ENCODE data around the gene C1QTNF6. TPM values are rescaled to one million over a fixed set of nuclear protein-coding genes. Genes with fewer than 3 reads are reported as not detected.

C1QTNF6 gene
- total and polyA plus RNA-seq, 10 of the 15 experiments (the other 5 are each of a cell fraction or from before 2014, with no cell fraction given) = 0.16 to 4.1 (median 1.3) TPM

GRCh38 chr22:37161443-37161842, 26.6 kb downstream of the C1QTNF6 start (continued):
- peak; percentile 30 for TF ChIP-seq SP1 (IDR thresholded peaks at IDR 0.05; ENCODE audit: low read depth, low read length)
- no peak for TF ChIP-seq FOXK2 (IDR thresholded peaks at IDR 0.05)
- TF ChIP-seq USF2 (IDR thresholded peaks at IDR 0.05; ENCODE audit: borderline replicate concordance, low read depth, low read length) = peak; percentile 80
- TF ChIP-seq EGR1 (IDR thresholded peaks at IDR 0.05; ENCODE audit: borderline replicate concordance in 1 of 2, low read depth in 2 of 2, low read length in 2 of 2) = no peak
- TF ChIP-seq RFX5 (IDR thresholded peaks at IDR 0.05; ENCODE audit: low read depth, low read length) = no peak
- TF ChIP-seq SIX5 (IDR thresholded peaks at IDR 0.05; ENCODE audit: low read depth, low read length, severe bottlenecking) = no peak
- TF ChIP-seq GABPA (IDR thresholded peaks at IDR 0.05; ENCODE audit: low read depth) = no peak
- no peak for TF ChIP-seq PBX3 (IDR thresholded peaks at IDR 0.05; ENCODE audit: insufficient replicate concordance, low read depth, low read length)
- no peak for TF ChIP-seq KDM1A (IDR thresholded peaks at IDR 0.05; ENCODE audit: borderline replicate concordance)
- TF ChIP-seq CHD2 (IDR thresholded peaks at IDR 0.05; ENCODE audit: borderline replicate concordance, low read depth, low read length) = no peak
- no peak for TF ChIP-seq IRF5 (IDR thresholded peaks at IDR 0.05; ENCODE audit: borderline replicate concordance)
- no peak for TF ChIP-seq ZBED1 (IDR thresholded peaks at IDR 0.05; ENCODE audit: borderline replicate concordance)
- TF ChIP-seq ZNF207 (IDR thresholded peaks at IDR 0.05; ENCODE audit: borderline replicate concordance) = no peak

Measured in GM12878 (cell line).